ENCODE measurements around the gene ATXN1. TPM values are rescaled to one million over a fixed set of nuclear protein-coding genes. Genes with fewer than 3 reads are reported as not detected.

ATXN1 gene
- total and polyA plus RNA-seq, 2 of the 8 experiments (the other 6 are each of a cell fraction or from before 2014, with no cell fraction given): 1.6 to 4.0 TPM

DNA sequence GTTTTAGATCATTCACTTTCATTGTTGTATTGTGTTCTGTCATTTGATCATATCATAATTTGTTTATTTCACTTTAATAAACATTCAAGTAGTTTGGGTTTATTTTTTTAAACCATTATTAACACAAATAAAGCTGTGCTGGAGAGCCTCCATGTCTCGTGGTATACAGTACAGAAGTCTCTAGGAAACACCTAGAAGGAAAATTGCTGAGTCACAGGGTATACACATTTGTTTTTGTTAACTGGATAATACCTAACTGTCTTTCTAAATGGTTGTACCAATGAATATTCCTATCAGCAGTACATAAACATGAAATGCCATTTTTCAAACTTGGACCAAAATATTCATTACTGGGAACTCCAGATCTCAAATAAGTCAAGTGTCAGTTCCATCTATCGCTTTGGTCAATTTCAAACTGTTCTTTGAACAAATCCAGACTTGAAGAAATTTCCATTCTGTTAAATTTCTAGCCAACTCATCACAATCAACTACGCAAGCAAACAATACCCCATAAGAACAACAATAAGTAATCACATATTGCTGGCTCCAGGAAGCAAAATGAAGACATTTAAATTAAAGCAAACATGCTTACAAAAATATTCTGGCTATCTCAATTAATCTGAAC is 138.1 kb downstream of the ATXN1 start:
- Histone ChIP-seq H3K27me3 (replicated peaks in 1 of 4; ENCODE audit: control insufficient read depth in 3 of 4, extremely low read depth in 1 of 4, insufficient read depth in 3 of 4, low read length in 3 of 4) (peaks cover 0 to 1% (median 0%) of the 10 kb centered on the region in 4 experiments; a peak in 1 of 7 replicates), H3K79me2 (ENCODE audit: control insufficient read depth in 1 of 2, insufficient read depth in 2 of 2, low read length in 2 of 2) (no peaks in the 10 kb centered on the region), H2AK5ac (ENCODE audit: low read depth, low read length) (no peak overlapping the region), H2BK5ac (ENCODE audit: low read depth, low read length) (no peak overlapping the region), H2BK20ac (ENCODE audit: low read length) (no peak overlapping the region), H3K27ac (ENCODE audit: low read depth, low read length) (no peak overlapping the region), H4K20me1 (replicated peaks in 1 of 2; ENCODE audit: control insufficient read depth in 1 of 2, insufficient read depth in 2 of 2, low read length in 2 of 2) (no peaks in the 10 kb centered on the region), H3K56ac (replicated peaks; ENCODE audit: insufficient read length, low read depth, low read length) (no peak overlapping the region), H4K8ac (ENCODE audit: extremely low read depth, insufficient read depth, low read length) (no peak overlapping the region), H3K4ac (replicated peaks; ENCODE audit: insufficient read length, low read depth, low read length) (no peak overlapping the region), H3K4me3 (ENCODE audit: extremely low read depth in 1 of 4, insufficient read depth in 2 of 4, low read depth in 3 of 4, low read length in 4 of 4) (no peak overlapping the region), H2BK120ac (replicated peaks; ENCODE audit: low read depth, low read length) (no peak overlapping the region), H3K23me2 (ENCODE audit: low read depth, low read length) (no peaks in the 10 kb centered on the region), H2BK12ac (ENCODE audit: low read depth, low read length) (no peak overlapping the region), H4K91ac (replicated peaks; ENCODE audit: insufficient read length, low read length) (no peak overlapping the region), H3K14ac (ENCODE audit: insufficient read length) (no peak overlapping the region), H2BK15ac (ENCODE audit: low read length) (no peak overlapping the region), H3K4me1 (replicated peaks in 1 of 4; ENCODE audit: control insufficient read depth in 3 of 4, insufficient read depth in 4 of 4, low read length in 3 of 4) (no peaks in the 10 kb centered on the region), H3K23ac (ENCODE audit: insufficient read length) (no peak overlapping the region), H3K4me2 (ENCODE audit: insufficient read depth in 1 of 2, low read depth in 2 of 2, low read length in 2 of 2) (no peak overlapping the region), H3K79me1 (ENCODE audit: low read depth, low read length) (no peaks in the 10 kb centered on the region), H3K18ac (ENCODE audit: extremely low read depth, low read length) (no peak overlapping the region), H3K36me3 (ENCODE audit: control insufficient read depth in 2 of 4, insufficient read depth in 4 of 4, low read length in 3 of 4) (no peaks in the 10 kb centered on the region), H2AFZ (ENCODE audit: low read length) (no peak overlapping the region), H3K9ac (replicated peaks in 1 of 4; ENCODE audit: extremely low read depth in 1 of 4, low read depth in 3 of 4, low read length in 3 of 4) (no peak overlapping the region), H4K5ac (ENCODE audit: insufficient read length, low read depth, low read length) (no peak overlapping the region), H3K9me3 (ENCODE audit: insufficient read depth in 2 of 2, low read depth in 1 of 2, low read length in 1 of 2) (no peaks in the 10 kb centered on the region)
- FAIRE-seq: no peak
- no peak for DNase-seq (ENCODE audit: low read depth in 1 of 2, low spot score in 2 of 2)
- 95% methylated on average over 3 of the region's 3 CpGs; no CpG with 5 or more reads in 1 of the 2 experiments for WGBS, 2 experiments (ENCODE audit: extremely low coverage in 1 of 2, insufficient coverage in 1 of 2, insufficient read length in 1 of 2, insufficient replicate concordance in 2 of 2, low coverage in 1 of 2, low lambda C conversion rate in 2 of 2, missing lambda C conversion rate in 1 of 2)
- POLR2A ChIA-PET (ENCODE audit: partially characterized antibody): no interaction called here
- CTCF ChIA-PET (ENCODE audit: partially characterized antibody): interaction anchor here (1.2 kb wide), 1 partner anchor 13 kb away, joined by 4 read pairs; no protein-coding TSS in a partner anchor
- TF ChIP-seq TEAD4 (IDR thresholded peaks at IDR 0.05; ENCODE audit: low read depth, low read length) (no peak), BACH1 (IDR thresholded peaks at IDR 0.05; ENCODE audit: low read length) (peak; percentile 33; the same call in 1 of the 2 replicates)
